Medulla oblongata (tissue), 1 donor: Measurements from ENCODE around the gene FBLN5.
"Not testable (repeated sequence)": the region's sequence is repeated elsewhere in the genome, so short reads cannot be mapped to it uniquely, and the experiment has no call there.

Source experiments
- DNase-seq: peaks from one replicate; pipeline ENCODE4 v3.0.0-alpha.2; 2015; ENCODE audit errors: extremely low spot score

Gene FBLN5

GRCh38 chr14:91910196-91910595, 37.3 kb downstream of the FBLN5 start:
- DNase-seq: no peak

- DNase-seq: no peak
Observed at GRCh38 chr14:91906374-91906773, 41.1 kb downstream of the FBLN5 start.

GRCh38 chr14:91904956-91905645, 42.4 kb downstream of the FBLN5 start:
- no peak for DNase-seq

GRCh38 chr14:91904483-91904882, 43.0 kb downstream of the FBLN5 start:
- DNase-seq: no peak

- no peak for DNase-seq
Observed at GRCh38 chr14:91903070-91903469, 44.4 kb downstream of the FBLN5 start.

GRCh38 chr14:91902336-91902735, 45.2 kb downstream of the FBLN5 start:
- no peak for DNase-seq

- DNase-seq: no peak
Observed at GRCh38 chr14:91901449-91902226, 45.9 kb downstream of the FBLN5 start.

- no peak for DNase-seq
Observed at GRCh38 chr14:91899806-91900205, 47.7 kb downstream of the FBLN5 start.

- no peak for DNase-seq
Observed at GRCh38 chr14:91899213-91899612, 48.3 kb downstream of the FBLN5 start.

- DNase-seq: no peak
Observed at GRCh38 chr14:91898372-91898771, 49.1 kb downstream of the FBLN5 start.

- not testable (repeated sequence) for DNase-seq
Observed at GRCh38 chr14:91897716-91898115, 49.8 kb downstream of the FBLN5 start.

- peak; percentile 86 for DNase-seq
Observed at GRCh38 chr14:91897106-91897701, 50.3 kb downstream of the FBLN5 start.

- no peak for DNase-seq
Observed at GRCh38 chr14:91896419-91896818, 51.1 kb downstream of the FBLN5 start.

GRCh38 chr14:91893669-91894068, 53.8 kb downstream of the FBLN5 start:
- no peak for DNase-seq

- DNase-seq: peak; percentile 43
Observed at GRCh38 chr14:91893007-91893406, 54.5 kb downstream of the FBLN5 start.

- peak; percentile 94 for DNase-seq
Observed at GRCh38 chr14:91891721-91892220, 55.7 kb downstream of the FBLN5 start.

GRCh38 chr14:91891101-91891500, 56.4 kb downstream of the FBLN5 start:
- DNase-seq: peak; percentile 70

- DNase-seq: peak; percentile 74
Observed at GRCh38 chr14:91890291-91890749, 57.2 kb downstream of the FBLN5 start.

- peak; percentile 51 for DNase-seq
Observed at GRCh38 chr14:91889477-91890211, 57.9 kb downstream of the FBLN5 start.

GRCh38 chr14:91888641-91889476, 58.6 kb downstream of the FBLN5 start:
- peak; percentile 56 for DNase-seq

- no peak for DNase-seq
Observed at GRCh38 chr14:91886961-91887360, 60.5 kb downstream of the FBLN5 start.
